Activated B cell treated with CpG ODN at 0.5 μM for 24 hours (primary cell): ENCODE data around the gene MAPK14. TPM values are rescaled to one million over a fixed set of nuclear protein-coding genes. Genes with fewer than 3 reads are reported as not detected.

Source experiments
- ATAC-seq: fragments of 200-7000 bp; cut with Tn5 transposase; one replicate; pipeline ENCODE4 v1.10.0; 2021; ENCODE audit warnings: low read depth, mild to moderate bottlenecking, moderate library complexity
- CTCF ChIA-PET: fragments of 350-600 bp; sonication (Branson Sonifier 250); formaldehyde crosslinking; loops from one replicate; lab custom pipeline; 2021; ENCODE audit warnings: antibody characterized with exemption; lab: Charles Lee
- POLR2A ChIA-PET: fragments of 350-600 bp; sonication (Branson Sonifier 250); formaldehyde crosslinking; loops from one replicate; lab custom pipeline; 2021; ENCODE audit warnings: antibody characterized with exemption; lab: Charles Lee
- DNase-seq: peaks from one replicate; pipeline ENCODE4 v3.0.0; 2022
- H3K27ac Mint-ChIP-seq: one replicate; pipeline ENCODE4 v1.8.0; 2020; ENCODE audit warnings: mixed read lengths
- H3K27me3 Mint-ChIP-seq: one replicate; pipeline ENCODE4 v1.8.0; 2021; ENCODE audit warnings: mixed read lengths
- H3K36me3 Mint-ChIP-seq: one replicate; pipeline ENCODE4 v1.8.0; 2021; ENCODE audit warnings: low read depth, mixed read lengths
- H3K4me1 Mint-ChIP-seq: one replicate; pipeline ENCODE4 v1.8.0; 2021; ENCODE audit warnings: mixed read lengths
- H3K4me3 Mint-ChIP-seq: one replicate; pipeline ENCODE4 v1.8.0; 2020; ENCODE audit warnings: mild to moderate bottlenecking, mixed read lengths
- H3K9me3 Mint-ChIP-seq: one replicate; pipeline ENCODE4 v1.8.0; 2020; ENCODE audit warnings: mixed read lengths
- intact Hi-C: fragments of 100-400 bp; cut with micrococcal nuclease; formaldehyde crosslinking; loops from one replicate; pipeline ENCODE4 v1.15.1; 2024
- total RNA-seq: library from RNA; stranded (reverse); gene quantifications from 2 replicates; pipeline ENCODE4 v1.2.3, GENCODE V29; 2022
- TF ChIP-seq, protein P1 (sequence below): fragments of 200-600 bp; IDR thresholded peaks from one replicate; pipeline ENCODE4 v1.8.0; 2022; ENCODE audit warnings: antibody characterized with exemption, mild to moderate bottlenecking

The MAPK14 gene
- total RNA-seq, 1 donor from 2014 or later: 45.4 TPM

DNA sequence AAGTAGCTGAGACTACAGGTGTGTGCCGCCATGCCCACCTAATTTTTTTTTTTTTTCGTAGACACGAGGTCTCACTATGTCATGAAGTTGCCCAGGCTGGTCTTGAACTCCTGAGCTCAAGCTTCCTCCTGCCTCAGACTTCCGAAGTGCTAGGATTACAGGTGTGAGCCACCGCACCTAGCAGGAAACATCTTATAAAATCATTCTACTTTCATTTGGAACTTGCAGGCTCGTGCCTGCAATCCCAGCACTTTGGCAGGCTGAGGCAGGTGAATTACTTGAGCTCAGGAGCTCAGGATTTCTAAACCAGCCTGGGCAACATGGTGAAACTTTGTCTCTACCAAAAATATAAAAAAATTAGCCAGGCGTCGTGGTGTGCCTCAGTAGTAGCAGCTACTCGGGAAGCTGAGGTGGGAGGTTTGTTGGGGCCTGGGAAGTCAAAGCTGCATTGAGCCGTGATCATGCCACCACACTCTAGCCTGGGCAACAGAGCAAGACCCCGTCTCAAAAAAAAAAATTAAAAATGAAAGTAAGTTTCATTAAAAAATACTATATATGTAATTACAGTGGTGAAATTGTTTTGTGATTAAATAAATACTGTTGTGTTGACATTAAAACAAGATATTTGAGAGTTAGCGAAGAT lies 15.1 kb downstream of the MAPK14 start:
- ChIA-PET CTCF (interaction anchor here (1.3 kb wide), 1 partner anchor 52 kb away, joined by 3 read pairs; no protein-coding TSS in a partner anchor), POLR2A (interaction anchor here (0.7 kb wide), 1 partner anchor 95 kb away, joined by 3 read pairs; no protein-coding TSS in a partner anchor)
- Mint-ChIP-seq H3K27me3 (no peaks in the 10 kb centered on the region), H3K4me3 (no peak overlapping the region), H3K4me1 (peaks cover 54% of the 10 kb centered on the region), H3K36me3 (peaks cover 7% of the 10 kb centered on the region), H3K9me3 (no peaks in the 10 kb centered on the region), H3K27ac (no peak overlapping the region)
- intact Hi-C loops: no loop called here
- TF ChIP-seq, protein P1, sequence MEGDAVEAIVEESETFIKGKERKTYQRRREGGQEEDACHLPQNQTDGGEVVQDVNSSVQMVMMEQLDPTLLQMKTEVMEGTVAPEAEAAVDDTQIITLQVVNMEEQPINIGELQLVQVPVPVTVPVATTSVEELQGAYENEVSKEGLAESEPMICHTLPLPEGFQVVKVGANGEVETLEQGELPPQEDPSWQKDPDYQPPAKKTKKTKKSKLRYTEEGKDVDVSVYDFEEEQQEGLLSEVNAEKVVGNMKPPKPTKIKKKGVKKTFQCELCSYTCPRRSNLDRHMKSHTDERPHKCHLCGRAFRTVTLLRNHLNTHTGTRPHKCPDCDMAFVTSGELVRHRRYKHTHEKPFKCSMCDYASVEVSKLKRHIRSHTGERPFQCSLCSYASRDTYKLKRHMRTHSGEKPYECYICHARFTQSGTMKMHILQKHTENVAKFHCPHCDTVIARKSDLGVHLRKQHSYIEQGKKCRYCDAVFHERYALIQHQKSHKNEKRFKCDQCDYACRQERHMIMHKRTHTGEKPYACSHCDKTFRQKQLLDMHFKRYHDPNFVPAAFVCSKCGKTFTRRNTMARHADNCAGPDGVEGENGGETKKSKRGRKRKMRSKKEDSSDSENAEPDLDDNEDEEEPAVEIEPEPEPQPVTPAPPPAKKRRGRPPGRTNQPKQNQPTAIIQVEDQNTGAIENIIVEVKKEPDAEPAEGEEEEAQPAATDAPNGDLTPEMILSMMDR: no peak
- DNase-seq: no peak
- no peak for ATAC-seq

DNA sequence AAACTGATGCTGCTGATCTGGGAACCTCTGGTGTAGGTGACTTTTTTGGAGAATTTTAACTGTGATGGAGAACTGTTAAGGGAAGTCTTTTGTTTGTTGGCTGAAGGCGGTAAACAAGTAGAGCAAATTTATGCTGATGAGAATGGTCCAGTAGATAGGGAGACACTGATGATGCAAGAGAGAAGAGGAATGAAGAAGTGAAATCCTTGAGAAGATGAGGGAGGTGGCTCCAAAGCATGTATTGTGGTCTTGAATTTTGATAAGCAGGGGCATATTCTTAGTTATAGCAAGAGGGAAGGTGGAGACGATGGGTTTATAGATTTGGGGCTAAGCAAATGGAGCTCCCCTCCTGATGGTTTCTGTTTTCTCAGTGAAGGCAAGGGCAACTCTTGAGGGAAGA lies 22.0 kb downstream of the MAPK14 start:
- TF ChIP-seq, protein P1: no peak
- Mint-ChIP-seq H3K9me3 (no peaks in the 10 kb centered on the region), H3K36me3 (peaks cover 14% of the 10 kb centered on the region), H3K27me3 (no peaks in the 10 kb centered on the region), H3K4me1 (peaks cover 9% of the 10 kb centered on the region), H3K4me3 (no peak overlapping the region), H3K27ac (no peak overlapping the region)
- ChIA-PET POLR2A (interaction anchor here (1.0 kb wide), 1 partner anchor 21 kb away, joined by 3 read pairs; no protein-coding TSS in a partner anchor), CTCF (interaction anchor here (0.7 kb wide), 1 partner anchor 21 kb away, joined by 4 read pairs; no protein-coding TSS in a partner anchor)
- intact Hi-C loops: no loop called here
- ATAC-seq (no peak), DNase-seq (no peak)

DNA sequence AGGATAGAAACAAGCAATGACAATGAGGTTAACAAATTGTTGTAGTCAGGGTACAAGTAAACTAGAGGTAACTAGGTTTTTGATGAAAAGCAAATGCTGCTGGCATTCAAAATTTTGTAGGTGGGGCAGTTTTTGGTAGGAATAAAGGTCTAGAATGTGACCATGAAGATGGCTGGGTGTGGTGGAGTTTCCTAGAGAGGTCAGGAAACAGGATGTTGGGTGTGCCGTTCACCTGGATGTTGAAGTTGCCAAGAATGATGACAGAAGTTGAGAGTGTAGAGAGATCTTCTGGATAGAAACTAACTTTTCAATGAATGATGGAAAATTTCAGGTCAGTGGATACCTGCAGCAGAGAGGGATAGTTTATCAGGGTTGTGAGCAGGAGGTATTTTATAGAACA lies 22.7 kb downstream of the MAPK14 start:
- ChIA-PET CTCF (no interaction called here), POLR2A (no interaction called here)
- intact Hi-C loops: no loop called here
- TF ChIP-seq, protein P1: no peak
- DNase-seq (no peak), ATAC-seq (no peak)
- Mint-ChIP-seq H3K27ac (no peak overlapping the region), H3K36me3 (peaks cover 21% of the 10 kb centered on the region), H3K4me1 (peaks cover 8% of the 10 kb centered on the region), H3K27me3 (no peaks in the 10 kb centered on the region), H3K9me3 (no peaks in the 10 kb centered on the region), H3K4me3 (no peak overlapping the region)

DNA sequence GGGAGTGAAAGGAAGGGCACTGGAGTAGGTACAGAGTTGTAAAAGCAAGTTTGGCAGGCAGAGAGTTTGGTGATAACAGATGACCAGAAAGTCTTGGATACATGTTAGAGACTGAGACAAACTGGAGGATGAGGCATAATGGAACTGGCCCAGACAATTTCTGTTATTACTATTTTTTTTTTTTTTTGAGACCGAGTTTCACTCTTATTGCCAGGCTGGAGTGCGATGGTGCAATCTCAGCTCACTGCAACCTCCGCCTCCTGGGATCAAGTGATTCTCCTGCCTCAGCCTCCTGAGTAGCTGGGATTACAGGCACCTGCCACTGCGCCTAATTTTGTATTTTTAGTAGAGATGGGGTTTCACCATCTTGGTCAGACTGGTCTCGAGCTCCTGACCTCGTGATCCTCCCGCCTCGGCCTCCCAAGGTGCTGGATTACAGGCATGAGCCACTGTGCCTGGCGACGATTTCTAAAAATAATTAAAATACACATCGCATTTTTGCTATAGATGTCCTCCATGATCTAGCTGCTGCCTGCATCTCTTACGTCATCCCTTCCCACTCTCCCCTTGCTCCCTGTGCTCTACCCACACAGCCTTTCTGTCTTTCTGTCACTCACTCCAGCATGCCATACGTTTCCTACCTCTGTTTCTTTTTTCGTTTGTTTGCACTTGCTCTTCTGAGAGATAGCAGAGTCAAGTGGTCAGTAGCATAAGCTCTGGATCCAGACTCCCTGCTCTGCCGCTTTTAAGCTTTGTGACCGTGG lies 23.5 kb downstream of the MAPK14 start:
- ChIA-PET CTCF (no interaction called here), POLR2A (interaction anchor here (0.6 kb wide), 1 partner anchor 28 kb away, joined by 3 read pairs; no protein-coding TSS in a partner anchor)
- Mint-ChIP-seq H3K4me3 (no peak overlapping the region), H3K9me3 (no peaks in the 10 kb centered on the region), H3K27ac (no peak overlapping the region), H3K27me3 (no peaks in the 10 kb centered on the region), H3K36me3 (peaks cover 25% of the 10 kb centered on the region), H3K4me1 (peaks cover 8% of the 10 kb centered on the region)
- ATAC-seq (no peak), DNase-seq (no peak)
- intact Hi-C loops: no loop called here
- TF ChIP-seq, protein P1: no peak

DNA sequence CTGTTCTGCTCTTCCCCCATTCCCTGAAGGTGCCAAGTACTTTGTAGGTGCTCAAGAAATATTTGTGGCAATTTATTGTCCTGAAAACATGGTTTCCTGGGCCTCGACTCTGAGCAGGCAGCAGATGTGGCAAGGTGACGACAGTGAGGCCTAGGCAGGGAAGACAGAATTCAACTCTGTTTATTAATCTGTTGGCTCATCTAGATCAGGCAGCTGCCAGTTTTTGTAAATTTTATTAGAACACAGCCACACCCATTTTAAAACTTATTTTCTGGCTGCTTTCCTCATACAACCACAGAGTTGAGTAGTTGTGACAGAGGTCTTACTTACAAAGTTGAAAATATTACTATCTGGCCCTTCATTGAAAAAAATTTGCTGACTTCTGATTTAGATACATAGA lies 24.5 kb downstream of the MAPK14 start:
- TF ChIP-seq, protein P1: no peak
- DNase-seq (no peak), ATAC-seq (no peak)
- no peaks in the 10 kb centered on the region for H3K9me3 Mint-ChIP-seq
- H3K27me3 Mint-ChIP-seq: no peaks in the 10 kb centered on the region
- no peak overlapping the region for H3K27ac Mint-ChIP-seq
- POLR2A ChIA-PET: interaction anchor here (0.6 kb wide), 1 partner anchor 27 kb away, joined by 3 read pairs; no protein-coding TSS in a partner anchor
- peaks cover 3% of the 10 kb centered on the region for H3K4me1 Mint-ChIP-seq
- H3K4me3 Mint-ChIP-seq: no peak overlapping the region
- intact Hi-C loops: no loop called here
- H3K36me3 Mint-ChIP-seq: peaks cover 26% of the 10 kb centered on the region
- CTCF ChIA-PET: interaction anchor here (0.6 kb wide), 1 partner anchor 53 kb away, joined by 3 read pairs; no protein-coding TSS in a partner anchor
